ENCODE measurements around the gene ANKRD16.
"Not testable (repeated sequence)": the region's sequence is repeated elsewhere in the genome, so short reads cannot be mapped to it uniquely, and the experiment has no call there.

ANKRD16 gene

GRCh38 chr10:5903563-5903962 is 13.9 kb upstream of the ANKRD16 start:
- no peak for DNase-seq (ENCODE audit: low read depth in 2 of 2)

- DNase-seq (ENCODE audit: low read depth in 2 of 2) = no peak
These were observed 13.0 kb upstream of the ANKRD16 start for GRCh38 chr10:5902511-5903274.

- DNase-seq (ENCODE audit: low read depth in 2 of 2) = no peak
These were observed 10.6 kb upstream of the ANKRD16 start for GRCh38 chr10:5900247-5900646.

GRCh38 chr10:5898163-5898562 is 8.5 kb upstream of the ANKRD16 start:
- DNase-seq (ENCODE audit: low read depth in 2 of 2) = no peak

- no peak for DNase-seq (ENCODE audit: low read depth in 2 of 2)
These were observed 7.8 kb upstream of the ANKRD16 start for GRCh38 chr10:5897504-5897903.

- no peak for DNase-seq (ENCODE audit: low read depth in 2 of 2)
These were observed 7.3 kb upstream of the ANKRD16 start for GRCh38 chr10:5897053-5897340.

GRCh38 chr10:5896208-5897052 is 6.7 kb upstream of the ANKRD16 start:
- DNase-seq (ENCODE audit: low read depth in 2 of 2) = no peak

- no peak for DNase-seq (ENCODE audit: low read depth in 2 of 2)
These were observed 6.1 kb upstream of the ANKRD16 start for GRCh38 chr10:5895804-5896203.

- no peak for DNase-seq (ENCODE audit: low read depth in 2 of 2)
These were observed 5.7 kb upstream of the ANKRD16 start for GRCh38 chr10:5895365-5895764.

- DNase-seq (ENCODE audit: low read depth in 2 of 2) = no peak
These were observed 5.2 kb upstream of the ANKRD16 start for GRCh38 chr10:5894873-5895272.

GRCh38 chr10:5894403-5894802 is 4.7 kb upstream of the ANKRD16 start:
- no peak for DNase-seq (ENCODE audit: low read depth in 2 of 2)

- no peak for DNase-seq (ENCODE audit: low read depth in 2 of 2)
These were observed 3.6 kb upstream of the ANKRD16 start for GRCh38 chr10:5893321-5893720.

- DNase-seq (ENCODE audit: low read depth in 2 of 2) = no peak
These were observed 2.3 kb upstream of the ANKRD16 start for GRCh38 chr10:5892007-5892406.

- DNase-seq (ENCODE audit: low read depth in 2 of 2) = no peak
These were observed 1.3 kb upstream of the ANKRD16 start for GRCh38 chr10:5891009-5891408.

- peak in 1 of 2 donors; percentile 2 for DNase-seq (ENCODE audit: low read depth in 2 of 2)
These were observed 791 bp upstream of the ANKRD16 start for GRCh38 chr10:5890452-5890915.

- peak; percentile 8 to 38 for DNase-seq (ENCODE audit: low read depth in 2 of 2)
These were observed 660 bp downstream of the ANKRD16 start for GRCh38 chr10:5888843-5889623.

GRCh38 chr10:5888351-5888750 is 1.3 kb downstream of the ANKRD16 start:
- no peak for DNase-seq (ENCODE audit: low read depth in 2 of 2)

- no peak for DNase-seq (ENCODE audit: low read depth in 2 of 2)
These were observed 2.1 kb downstream of the ANKRD16 start for GRCh38 chr10:5887641-5888040.

- DNase-seq (ENCODE audit: low read depth in 2 of 2) = no peak
These were observed 2.7 kb downstream of the ANKRD16 start for GRCh38 chr10:5887029-5887428.

GRCh38 chr10:5885619-5886018 is 4.1 kb downstream of the ANKRD16 start:
- no peak for DNase-seq (ENCODE audit: low read depth in 2 of 2)

- no peak for DNase-seq (ENCODE audit: low read depth in 2 of 2)
These were observed 6.7 kb downstream of the ANKRD16 start for GRCh38 chr10:5882961-5883360.

GRCh38 chr10:5877041-5877440 is 12.7 kb downstream of the ANKRD16 start:
- not testable (repeated sequence) for DNase-seq (ENCODE audit: low read depth in 2 of 2)
